RWPE1 (cell line): ENCODE measurements around the gene ANKRD28.

Experiments
- CTCF ChIA-PET: fragments of 350-600 bp; sonication (Branson Sonifier 250); formaldehyde crosslinking; extraction: SDS; loops from one replicate; lab custom pipeline; 2021; lab: Yijun Ruan, JAX
- POLR2A ChIA-PET: fragments of 400-600 bp; formaldehyde crosslinking; extraction: SDS; loops from one replicate; lab custom pipeline; 2020; ENCODE audit warnings: antibody characterized with exemption; ENCODE audit not compliant: low non-redundant PET; lab: Yijun Ruan, JAX
- DNase-seq: peaks from one replicate; pipeline ENCODE4 v3.0.0; 2012; ENCODE audit warnings: low spot score
- H3K27ac ChIP-seq: fragments of 450-650 bp; 2 replicates; pipeline ENCODE4 v1.5.1; 2017
- TF ChIP-seq, protein P1 (sequence below): fragments of 450-650 bp; conservative IDR thresholded peaks from 2 replicates; pipeline ENCODE4 v1.5.1; 2017; ENCODE audit warnings: low read depth, mild to moderate bottlenecking

The ANKRD28 gene

DNA sequence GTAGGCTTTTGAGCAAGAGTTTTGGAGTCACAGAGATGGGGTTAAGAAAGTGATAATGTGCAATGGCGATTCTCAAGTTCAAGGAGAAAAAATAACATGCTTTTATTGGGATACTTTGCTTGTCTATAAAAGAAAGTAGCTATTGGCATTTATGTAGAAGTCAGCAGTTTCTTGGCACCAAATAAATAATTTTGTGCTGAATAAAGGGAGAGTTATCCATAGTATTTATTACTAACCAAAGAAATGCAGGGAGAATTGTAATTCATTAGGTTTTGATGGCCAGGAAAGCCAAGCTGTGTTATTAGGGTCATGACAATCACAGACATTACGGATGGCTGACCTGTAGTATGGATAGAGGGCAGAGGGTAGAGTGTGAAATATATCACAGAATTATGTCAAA is 163.1 kb downstream of the ANKRD28 start:
- no peak for DNase-seq
- CTCF ChIA-PET: interaction anchor here (0.7 kb wide), 1 partner anchor 281 kb away, joined by 4 read pairs; no protein-coding TSS in a partner anchor
- no peak overlapping the region for H3K27ac ChIP-seq
- POLR2A ChIA-PET: no interaction called here
- TF ChIP-seq, protein P1, sequence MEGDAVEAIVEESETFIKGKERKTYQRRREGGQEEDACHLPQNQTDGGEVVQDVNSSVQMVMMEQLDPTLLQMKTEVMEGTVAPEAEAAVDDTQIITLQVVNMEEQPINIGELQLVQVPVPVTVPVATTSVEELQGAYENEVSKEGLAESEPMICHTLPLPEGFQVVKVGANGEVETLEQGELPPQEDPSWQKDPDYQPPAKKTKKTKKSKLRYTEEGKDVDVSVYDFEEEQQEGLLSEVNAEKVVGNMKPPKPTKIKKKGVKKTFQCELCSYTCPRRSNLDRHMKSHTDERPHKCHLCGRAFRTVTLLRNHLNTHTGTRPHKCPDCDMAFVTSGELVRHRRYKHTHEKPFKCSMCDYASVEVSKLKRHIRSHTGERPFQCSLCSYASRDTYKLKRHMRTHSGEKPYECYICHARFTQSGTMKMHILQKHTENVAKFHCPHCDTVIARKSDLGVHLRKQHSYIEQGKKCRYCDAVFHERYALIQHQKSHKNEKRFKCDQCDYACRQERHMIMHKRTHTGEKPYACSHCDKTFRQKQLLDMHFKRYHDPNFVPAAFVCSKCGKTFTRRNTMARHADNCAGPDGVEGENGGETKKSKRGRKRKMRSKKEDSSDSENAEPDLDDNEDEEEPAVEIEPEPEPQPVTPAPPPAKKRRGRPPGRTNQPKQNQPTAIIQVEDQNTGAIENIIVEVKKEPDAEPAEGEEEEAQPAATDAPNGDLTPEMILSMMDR: no peak

DNA sequence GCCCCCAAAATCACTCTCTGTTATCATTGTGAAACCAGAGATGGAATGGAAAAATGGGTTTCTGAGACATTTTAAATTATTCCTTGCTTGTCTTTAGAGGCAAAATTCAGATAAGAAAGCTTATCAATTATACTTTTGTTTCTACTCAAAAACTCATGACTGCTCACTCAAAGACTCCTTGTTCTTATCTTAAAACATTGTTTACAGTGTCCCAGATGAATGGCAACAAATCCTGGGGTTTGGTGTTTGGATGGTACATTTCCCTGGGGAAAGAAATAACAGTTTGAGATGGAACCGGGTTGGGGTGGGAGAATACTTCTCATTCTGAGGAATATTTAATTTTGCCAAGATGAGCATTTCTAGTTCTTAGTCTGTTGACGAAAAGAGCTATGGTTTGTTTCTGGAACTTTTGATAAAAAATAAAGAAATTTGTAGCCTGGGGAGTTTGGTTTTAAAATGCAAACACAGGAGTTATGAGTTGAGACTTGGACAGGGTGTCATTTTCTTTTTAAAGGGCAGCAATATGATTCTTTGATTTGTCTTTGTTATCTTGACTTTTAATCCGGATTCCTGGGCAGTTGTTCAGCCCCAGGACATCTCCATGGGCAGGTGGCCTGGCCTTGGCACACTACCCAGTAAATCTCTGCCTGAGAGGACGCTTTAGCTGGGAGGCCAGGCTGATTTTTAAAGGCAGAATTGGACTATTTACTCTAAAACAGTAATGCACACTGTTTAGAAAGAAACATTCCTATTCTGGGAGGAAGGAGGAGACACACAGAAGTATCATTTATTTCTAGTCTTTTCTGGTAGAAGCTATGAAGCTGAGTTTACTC is 163.8 kb downstream of the ANKRD28 start:
- no peak overlapping the region for H3K27ac ChIP-seq
- TF ChIP-seq, protein P1: no peak
- POLR2A ChIA-PET: no interaction called here
- DNase-seq: no peak
- CTCF ChIA-PET: interaction anchor here (0.7 kb wide), 1 partner anchor 280 kb away, joined by 4 read pairs; no protein-coding TSS in a partner anchor

DNA sequence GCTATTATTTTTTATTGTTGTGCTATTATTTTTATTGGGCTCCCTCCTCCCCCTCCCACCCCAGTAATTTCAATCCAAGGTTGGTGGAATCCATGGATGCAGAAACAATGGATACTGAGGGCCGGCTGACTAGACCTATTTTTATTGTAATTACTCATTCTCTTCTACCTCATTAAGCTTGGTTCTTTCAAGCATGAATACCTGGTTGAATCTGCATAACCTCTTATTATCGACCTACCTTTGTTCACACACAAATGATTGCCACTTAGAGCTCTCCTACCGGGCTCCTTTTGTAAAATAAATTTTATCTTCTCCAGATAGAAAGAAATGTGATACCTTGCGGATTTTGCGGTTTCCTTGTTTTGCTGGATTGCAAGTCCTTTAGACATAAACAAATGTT is 164.6 kb downstream of the ANKRD28 start:
- CTCF ChIA-PET: no interaction called here
- POLR2A ChIA-PET: no interaction called here
- TF ChIP-seq, protein P1: no peak
- DNase-seq: no peak
- H3K27ac ChIP-seq: no peak overlapping the region

DNA sequence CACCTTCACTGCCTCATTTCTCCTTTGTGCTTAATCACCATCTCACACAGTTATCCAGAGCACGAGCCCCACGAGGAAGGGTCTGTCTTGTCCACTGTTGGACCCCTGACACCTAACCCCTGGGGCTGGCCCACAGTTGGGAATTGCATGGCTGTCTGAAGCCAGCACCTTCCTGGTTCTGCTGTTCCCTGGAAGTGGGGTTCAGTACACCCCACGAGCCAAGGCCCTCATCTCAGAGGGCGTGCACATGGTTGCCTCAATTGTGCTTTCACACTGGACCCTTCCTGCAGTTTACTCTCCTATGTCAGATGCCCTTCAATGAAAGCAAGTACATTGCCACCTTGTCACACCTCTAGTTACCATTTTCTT is 165.6 kb downstream of the ANKRD28 start:
- TF ChIP-seq, protein P1: no peak
- H3K27ac ChIP-seq: peak overlapping the region; percentile 75
- ChIA-PET POLR2A (no interaction called here), CTCF (no interaction called here)
- no peak for DNase-seq

DNA sequence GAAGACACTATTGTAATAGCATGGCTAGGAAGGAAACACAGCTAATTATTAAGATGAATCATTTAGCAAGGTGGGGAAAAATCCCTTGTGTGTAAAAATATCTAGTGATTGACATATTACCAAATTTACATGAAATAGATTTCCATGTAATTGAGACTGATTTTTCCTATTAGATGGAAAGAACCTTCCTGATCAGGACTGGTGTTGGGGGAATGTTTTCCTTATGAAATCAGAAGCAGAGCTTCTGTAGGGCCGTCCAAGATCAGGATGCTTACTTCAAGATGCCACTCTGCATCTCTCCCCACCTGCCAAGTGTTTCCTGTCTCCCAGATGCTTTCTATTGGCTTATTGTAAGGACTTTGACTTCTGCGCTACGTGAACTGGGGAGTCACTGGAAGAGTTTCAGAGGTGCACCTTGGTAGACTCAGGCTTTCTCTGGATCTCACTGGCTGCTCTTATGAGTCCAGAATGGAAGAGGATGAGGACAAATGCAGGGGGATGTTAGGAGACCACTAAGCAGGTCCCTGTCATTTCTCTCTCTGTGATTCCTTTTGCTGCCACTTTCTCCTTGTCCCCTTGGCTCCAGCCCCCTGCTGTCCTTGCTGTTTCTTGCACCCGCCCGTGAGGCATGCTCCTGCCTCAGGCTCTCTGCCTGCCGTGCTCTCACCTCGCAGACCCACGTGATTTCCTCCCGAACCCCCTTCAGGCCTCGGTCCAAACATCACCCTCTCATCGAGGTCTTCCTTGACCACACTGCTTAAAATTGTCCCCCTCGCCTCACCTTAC is 166.2 kb downstream of the ANKRD28 start:
- ChIA-PET POLR2A (no interaction called here), CTCF (no interaction called here)
- TF ChIP-seq, protein P1: no peak
- H3K27ac ChIP-seq: peak overlapping the region; percentile 75
- DNase-seq: no peak

DNA sequence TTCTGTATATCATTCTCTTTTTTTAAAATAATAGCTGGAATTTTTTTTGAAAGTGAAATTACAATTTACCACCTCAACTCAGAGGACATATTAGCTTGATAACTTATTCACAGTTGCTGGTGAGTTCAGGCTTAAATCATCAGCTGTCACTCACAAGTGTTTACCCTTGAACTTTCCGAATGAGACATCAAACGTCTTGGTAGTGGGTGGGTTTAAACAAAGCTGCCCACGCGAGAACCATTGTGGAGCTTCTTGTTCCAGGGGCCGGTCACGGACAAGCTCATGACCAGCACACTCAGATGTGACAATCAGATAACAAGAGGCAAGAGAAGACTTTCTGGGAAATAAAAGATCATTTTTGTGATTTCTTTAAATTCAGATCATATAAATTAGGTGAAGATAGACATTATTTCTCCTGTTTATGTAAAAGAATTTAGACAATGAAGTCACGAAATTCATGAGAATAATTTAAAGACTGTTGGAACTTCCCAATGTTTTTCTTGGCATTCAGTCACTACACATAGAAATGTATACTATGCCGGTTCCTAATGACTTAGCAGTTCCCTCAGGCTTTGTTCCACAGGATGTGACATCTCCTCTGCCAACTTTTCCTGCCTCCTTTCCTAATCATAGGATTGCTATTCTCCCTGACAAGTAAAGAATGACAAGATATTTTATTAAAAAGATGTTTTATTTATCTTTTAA is 167.0 kb downstream of the ANKRD28 start:
- TF ChIP-seq, protein P1: no peak
- CTCF ChIA-PET: interaction anchor here (0.6 to 0.8 kb wide), 3 partner anchors 49 to 247 kb away, joined by 3 to 5 read pairs (median 3); no protein-coding TSS in a partner anchor
- peak overlapping the region; percentile 43; the same call in 1 of the 2 replicates for H3K27ac ChIP-seq
- DNase-seq: no peak
- POLR2A ChIA-PET: no interaction called here
